Kidney epithelial cell (primary cell): ENCODE results near the gene NPBWR2. TPM values are rescaled to one million over a fixed set of nuclear protein-coding genes. Genes with fewer than 3 reads are reported as not detected.
A peak's percentile ranks its signal among the peaks of the same experiment; 100 is the strongest.

Experiments
- DNase-seq: peaks from one replicate; pipeline ENCODE4 v3.0.0-alpha.2; 2010; ENCODE audit warnings: low read depth
- H3K27me3 ChIP-seq: 2 replicates; pipeline ENCODE4 v1.6.0; 2011; ENCODE audit warnings: low read length; ENCODE audit not compliant: control insufficient read depth, insufficient read depth
- H3K36me3 ChIP-seq: 2 replicates; pipeline ENCODE4 v1.5.1; 2011; ENCODE audit warnings: low read length; ENCODE audit not compliant: control insufficient read depth, insufficient read depth
- H3K4me3 ChIP-seq: 2 replicates; pipeline ENCODE4 v1.5.1; 2011; ENCODE audit warnings: low read depth, mild to moderate bottlenecking, control low read depth, low read length
- total RNA-seq: library from RNA; depleted of rRNA; stranded (reverse); fragments of >200 nt; gene quantifications from 2 replicates; pipeline ENCODE4 v1.2.3, GENCODE V29; 2015
- TF ChIP-seq, protein P1 (sequence below): IDR thresholded peaks from 2 replicates; pipeline ENCODE4 v1.5.1; 2011; ENCODE audit warnings: mild to moderate bottlenecking, moderate library complexity, low read length, control low read depth, inconsistent platforms; ENCODE audit not compliant: insufficient read depth, poor library complexity, severe bottlenecking

NPBWR2 gene
- total RNA-seq, 1 donor from 2014 or later: not detected

DNA sequence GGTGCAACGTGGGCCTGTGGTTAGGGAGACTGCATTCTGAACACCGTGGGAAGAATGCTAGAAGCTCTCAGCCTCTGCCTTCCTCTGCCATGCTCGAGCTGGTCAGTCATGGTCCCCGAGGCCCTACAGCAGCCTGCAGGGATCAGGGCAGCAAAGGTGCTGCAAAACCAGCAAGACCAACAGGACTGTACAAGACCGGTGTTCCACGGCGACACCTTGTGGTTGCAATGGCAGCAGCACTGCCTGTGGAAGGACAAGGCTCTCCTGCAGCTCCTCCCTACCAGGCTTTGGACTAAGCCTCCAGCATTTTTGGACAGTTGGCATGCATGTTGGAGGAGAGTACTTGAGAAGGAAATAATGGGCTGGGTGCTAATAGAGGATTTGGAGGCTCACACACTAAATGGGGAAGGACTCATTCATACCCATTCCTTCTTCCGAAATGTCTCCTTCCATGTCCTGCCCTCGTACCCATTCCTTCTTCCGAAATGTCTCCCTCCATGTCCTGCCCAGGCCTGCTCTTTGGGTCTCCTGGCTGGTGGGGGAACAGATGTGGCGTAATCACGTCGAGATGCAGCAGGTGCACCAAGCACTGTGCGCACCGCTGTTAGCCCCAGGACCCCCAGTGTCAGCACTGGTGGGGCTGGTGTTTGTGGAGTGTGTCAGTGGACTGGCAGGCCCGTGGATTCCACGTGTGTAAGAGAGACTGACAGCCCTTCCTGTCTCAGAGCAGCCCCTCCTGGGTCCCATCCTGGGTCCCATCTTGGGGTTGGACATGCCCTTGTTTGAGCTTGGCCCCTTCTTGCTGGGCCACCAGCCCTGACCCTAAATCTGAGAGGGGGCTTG lies 38.3 kb upstream of the NPBWR2 start:
- H3K27me3 ChIP-seq: peaks cover 1% of the 10 kb centered on the region
- TF ChIP-seq, protein P1, sequence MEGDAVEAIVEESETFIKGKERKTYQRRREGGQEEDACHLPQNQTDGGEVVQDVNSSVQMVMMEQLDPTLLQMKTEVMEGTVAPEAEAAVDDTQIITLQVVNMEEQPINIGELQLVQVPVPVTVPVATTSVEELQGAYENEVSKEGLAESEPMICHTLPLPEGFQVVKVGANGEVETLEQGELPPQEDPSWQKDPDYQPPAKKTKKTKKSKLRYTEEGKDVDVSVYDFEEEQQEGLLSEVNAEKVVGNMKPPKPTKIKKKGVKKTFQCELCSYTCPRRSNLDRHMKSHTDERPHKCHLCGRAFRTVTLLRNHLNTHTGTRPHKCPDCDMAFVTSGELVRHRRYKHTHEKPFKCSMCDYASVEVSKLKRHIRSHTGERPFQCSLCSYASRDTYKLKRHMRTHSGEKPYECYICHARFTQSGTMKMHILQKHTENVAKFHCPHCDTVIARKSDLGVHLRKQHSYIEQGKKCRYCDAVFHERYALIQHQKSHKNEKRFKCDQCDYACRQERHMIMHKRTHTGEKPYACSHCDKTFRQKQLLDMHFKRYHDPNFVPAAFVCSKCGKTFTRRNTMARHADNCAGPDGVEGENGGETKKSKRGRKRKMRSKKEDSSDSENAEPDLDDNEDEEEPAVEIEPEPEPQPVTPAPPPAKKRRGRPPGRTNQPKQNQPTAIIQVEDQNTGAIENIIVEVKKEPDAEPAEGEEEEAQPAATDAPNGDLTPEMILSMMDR: peak; percentile 18
- no peaks in the 10 kb centered on the region for H3K36me3 ChIP-seq
- no peak overlapping the region for H3K4me3 ChIP-seq
- DNase-seq: no peak

- Histone ChIP-seq H3K4me3 (no peak overlapping the region), H3K27me3 (peaks cover 4% of the 10 kb centered on the region), H3K36me3 (no peaks in the 10 kb centered on the region)
- DNase-seq: no peak
- TF ChIP-seq, protein P1: no peak
Observed at GRCh38 chr20:64144144-64144912, 37.0 kb upstream of the NPBWR2 start.

DNA sequence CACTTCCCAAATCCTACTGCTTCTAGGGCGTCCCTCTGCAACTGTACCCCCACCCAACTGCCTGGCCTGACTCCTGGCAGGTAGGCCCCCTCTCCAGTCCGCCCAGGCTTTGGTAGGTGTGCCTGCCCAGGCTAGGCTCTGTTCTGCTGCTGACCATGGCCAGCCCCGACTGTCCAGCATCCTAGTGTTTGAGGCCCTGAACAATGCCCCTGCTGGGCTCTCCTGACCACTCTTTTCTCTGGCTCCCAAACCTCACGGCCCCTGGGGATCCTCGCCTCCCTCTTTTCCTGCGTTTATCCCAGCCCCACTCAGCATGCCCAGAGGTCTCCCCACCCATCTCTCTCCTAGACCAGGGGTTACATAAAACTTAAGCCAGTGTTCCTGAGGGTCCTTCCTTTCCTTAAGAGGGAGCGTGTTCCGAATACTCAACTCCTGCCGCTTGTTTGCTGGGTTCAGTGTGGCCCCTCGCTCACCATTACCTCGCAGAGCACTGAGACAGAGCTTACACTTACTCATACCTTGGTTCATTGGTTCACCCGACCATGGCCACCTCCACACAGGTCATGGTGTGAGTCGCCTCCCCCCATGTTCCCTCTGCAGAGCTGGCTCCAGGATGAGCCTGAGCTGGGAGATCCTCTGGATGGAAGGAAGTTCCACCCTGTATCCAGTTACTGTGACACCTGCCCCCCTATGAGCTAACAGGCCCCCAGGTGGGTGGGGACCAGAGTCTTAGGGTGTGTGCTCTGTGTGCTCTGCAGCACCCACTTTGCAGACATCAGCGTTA lies 35.8 kb upstream of the NPBWR2 start:
- Histone ChIP-seq H3K27me3 (peaks cover 4% of the 10 kb centered on the region), H3K4me3 (no peak overlapping the region), H3K36me3 (no peaks in the 10 kb centered on the region)
- DNase-seq: no peak
- TF ChIP-seq, protein P1: no peak

DNA sequence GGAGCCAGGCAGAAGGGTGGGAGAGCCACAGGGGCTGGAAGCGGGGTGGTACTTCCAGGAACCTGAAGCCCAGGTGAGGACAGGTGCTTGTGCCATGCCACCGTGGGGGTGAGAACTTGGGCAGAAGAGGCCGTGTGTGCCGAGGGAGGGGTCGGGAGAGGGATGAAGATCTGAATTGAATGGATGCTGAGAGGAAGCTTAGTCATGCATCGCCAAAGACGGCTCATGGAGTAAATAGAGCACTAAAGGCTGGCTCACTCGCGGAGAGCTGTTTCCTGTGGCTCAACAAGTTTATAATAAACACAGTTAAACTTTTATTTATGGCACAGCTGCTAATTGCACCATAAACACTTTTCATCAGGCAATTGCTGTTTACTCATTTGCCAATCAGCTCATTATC lies 35.2 kb upstream of the NPBWR2 start:
- H3K27me3 ChIP-seq: peaks cover 4% of the 10 kb centered on the region
- H3K4me3 ChIP-seq: no peak overlapping the region
- DNase-seq: no peak
- H3K36me3 ChIP-seq: no peaks in the 10 kb centered on the region
- TF ChIP-seq, protein P1: no peak

GRCh38 chr20:64140956-64141355 lies 33.6 kb upstream of the NPBWR2 start:
- no peak for DNase-seq
- TF ChIP-seq, protein P1: no peak
- no peak overlapping the region for H3K4me3 ChIP-seq
- no peaks in the 10 kb centered on the region for H3K36me3 ChIP-seq
- H3K27me3 ChIP-seq: peaks cover 4% of the 10 kb centered on the region
